Measurements from ENCODE around the gene CDK17. TPM values are rescaled to one million over a fixed set of nuclear protein-coding genes. Genes with fewer than 3 reads are reported as not detected.
A peak's percentile ranks its signal among the peaks of the same experiment; 100 is the strongest.

Gene CDK17
- total and polyA plus RNA-seq, 11 donors = 6.7 to 31.7 (median 22.9) TPM

- Histone ChIP-seq H3K4me3 (peak overlapping the region; percentile 59 to 98 (median 88)), H3K27ac (peak overlapping the region; percentile 97 to 100 (median 99)), H3K4me1 (peaks cover 5 to 50% (median 27%) of the 10 kb centered on the region in 12 donors), H3K9me3 (no peaks in the 10 kb centered on the region), H3K36me3 (no peaks in the 10 kb centered on the region), H3K27me3 (no peaks in the 10 kb centered on the region)
- no peak for TF ChIP-seq CTCF (IDR thresholded peaks at IDR 0.05)
- TF ChIP-seq POLR2A (IDR thresholded peaks at IDR 0.05) = no peak
- 10 to 12% (median 11%) methylated on average over 9 of the region's 9 CpGs for WGBS, 4 donors
- intact Hi-C loops (cut with DNase I) = loop anchor here in 9 of 10 donors (5.0 to 10.0 kb wide), 14 partner anchors 36 to 336 kb away; no protein-coding TSS in a partner anchor
- peak in 3 of 4 donors; percentile 1 to 45 (median 2) for ATAC-seq
- DNase-seq = no peak
Observed at GRCh38 chr12:96398424-96399119, 1.7 kb downstream of the CDK17 start.

DNA sequence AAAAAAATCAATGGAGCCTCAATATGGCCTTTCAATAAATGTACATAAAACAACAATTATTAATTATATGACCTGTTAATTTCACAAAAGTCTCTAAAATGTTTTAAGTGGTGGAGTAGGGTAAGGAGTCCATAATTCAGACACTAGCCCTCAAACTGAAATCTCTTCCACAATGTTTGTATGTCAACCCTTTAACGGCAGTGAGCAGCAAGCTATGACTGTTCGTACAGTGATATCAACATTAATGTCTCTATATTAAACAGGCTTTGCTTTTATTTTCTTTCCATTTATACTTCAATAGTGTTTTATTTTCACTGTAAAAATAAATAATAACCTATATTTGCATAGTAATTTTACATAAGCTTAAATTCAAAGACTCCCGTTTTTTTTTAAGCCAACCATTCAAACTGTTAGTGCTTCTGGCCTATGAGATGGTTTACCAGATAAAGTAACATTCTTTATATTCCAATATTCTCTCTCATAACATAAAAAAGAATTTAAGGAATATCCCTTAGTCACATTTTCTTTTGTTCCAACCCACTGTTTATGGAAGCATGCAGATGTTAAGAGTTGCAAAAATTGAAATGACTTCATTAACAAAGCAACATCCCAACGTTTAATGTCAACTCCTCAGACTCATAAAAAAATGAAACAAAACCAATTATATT lies 2.3 kb downstream of the CDK17 start:
- Histone ChIP-seq H3K4me3 (peak overlapping the region in 11 of 12 donors; percentile 7 to 98 (median 90)), H3K27ac (peak overlapping the region in 10 of 12 donors; percentile 97 to 100 (median 100)), H3K4me1 (peaks cover 5 to 57% (median 32%) of the 10 kb centered on the region in 12 donors), H3K9me3 (no peaks in the 10 kb centered on the region), H3K27me3 (no peaks in the 10 kb centered on the region), H3K36me3 (no peaks in the 10 kb centered on the region)
- intact Hi-C loops (cut with DNase I) = loop anchor here in 9 of 10 donors (5.0 to 10.0 kb wide), 14 partner anchors 36 to 336 kb away; no protein-coding TSS in a partner anchor
- ATAC-seq (no peak), DNase-seq (no peak)
- TF ChIP-seq POLR2A (IDR thresholded peaks at IDR 0.05) (no peak), CTCF (IDR thresholded peaks at IDR 0.05) (no peak)
- WGBS, 4 donors = 23 to 32% (median 27%) methylated on average over 4 of the region's 4 CpGs

GRCh38 chr12:96396914-96397313 lies 3.3 kb downstream of the CDK17 start:
- intact Hi-C loops (cut with DNase I) = loop anchor here in 9 of 10 donors (5.0 to 10.0 kb wide), 14 partner anchors 35 to 335 kb away; no protein-coding TSS in a partner anchor
- TF ChIP-seq CTCF (IDR thresholded peaks at IDR 0.05) = no peak
- TF ChIP-seq POLR2A (IDR thresholded peaks at IDR 0.05) = no peak
- Histone ChIP-seq H3K27me3 (no peaks in the 10 kb centered on the region), H3K4me1 (peaks cover 7 to 66% (median 42%) of the 10 kb centered on the region in 12 donors), H3K4me3 (peak overlapping the region in 8 of 12 donors; percentile 18 to 98 (median 88)), H3K27ac (peak overlapping the region in 8 of 12 donors; percentile 97 to 100 (median 100)), H3K9me3 (no peaks in the 10 kb centered on the region), H3K36me3 (no peaks in the 10 kb centered on the region)
- DNase-seq (no peak), ATAC-seq (no peak)
- WGBS, 4 donors = 59 to 73% (median 62%) methylated on average over 5 of the region's 5 CpGs

GRCh38 chr12:96396209-96396608 lies 4.0 kb downstream of the CDK17 start:
- H3K9me3 ChIP-seq = no peaks in the 10 kb centered on the region
- H3K4me3 ChIP-seq = peak overlapping the region in 1 of 12 donors; percentile 95
- 74 to 84% (median 76%) methylated on average over 2 of the region's 2 CpGs for WGBS, 4 donors
- DNase-seq (no peak), ATAC-seq (no peak)
- no peaks in the 10 kb centered on the region for H3K36me3 ChIP-seq
- H3K27me3 ChIP-seq = no peaks in the 10 kb centered on the region
- peaks cover 7 to 62% (median 44%) of the 10 kb centered on the region in 12 donors for H3K4me1 ChIP-seq
- intact Hi-C loops (cut with DNase I) = loop anchor here in 9 of 10 donors (5.0 to 10.0 kb wide), 14 partner anchors 34 to 334 kb away; no protein-coding TSS in a partner anchor
- no peak for TF ChIP-seq CTCF (IDR thresholded peaks at IDR 0.05)
- no peak for TF ChIP-seq POLR2A (IDR thresholded peaks at IDR 0.05)
- H3K27ac ChIP-seq = peak overlapping the region in 7 of 12 donors; percentile 33 to 100 (median 51)
